NCI-H69 (cell line): ENCODE measurements around the gene CFAP61.

Source experiments
- DNase-seq: peaks from one replicate; lab custom pipeline; 2025; lab: John Stamatoyannopoulos, UW

The CFAP61 gene

GRCh38 chr20:20364593-20365479 lies 312.5 kb downstream of the CFAP61 start:
- peak; percentile 88 for DNase-seq

GRCh38 chr20:20365480-20366161 lies 313.3 kb downstream of the CFAP61 start:
- peak; percentile 77 for DNase-seq

- DNase-seq: peak; percentile 97
Measured at GRCh38 chr20:20366551-20366875, 314.2 kb downstream of the CFAP61 start.

GRCh38 chr20:20366876-20367574 lies 314.7 kb downstream of the CFAP61 start:
- no peak for DNase-seq

GRCh38 chr20:20367575-20368417 lies 315.5 kb downstream of the CFAP61 start, which contains the start of gene INSM1:
TSS of gene INSM1 (plus strand) at chr20:20368104. CDS start at chr20:20368268, 164 bp downstream.
- DNase-seq: peak; percentile 100

- DNase-seq: peak; percentile 98
Measured at GRCh38 chr20:20368418-20369249, 316.3 kb downstream of the CFAP61 start.

GRCh38 chr20:20369250-20370093 lies 317.1 kb downstream of the CFAP61 start:
- peak; percentile 90 for DNase-seq

- DNase-seq: peak; percentile 80
Measured at GRCh38 chr20:20370094-20370575, 317.8 kb downstream of the CFAP61 start.

GRCh38 chr20:20371083-20371482 lies 318.8 kb downstream of the CFAP61 start:
- peak; percentile 77 for DNase-seq

GRCh38 chr20:20371681-20372080 lies 319.3 kb downstream of the CFAP61 start:
- DNase-seq: peak; percentile 80

- DNase-seq: peak; percentile 93
Measured at GRCh38 chr20:20373091-20373571, 320.8 kb downstream of the CFAP61 start.

GRCh38 chr20:20375862-20376261 lies 323.5 kb downstream of the CFAP61 start:
- peak; percentile 98 for DNase-seq

GRCh38 chr20:20386192-20386591 lies 333.9 kb downstream of the CFAP61 start:
- no peak for DNase-seq

- no peak for DNase-seq
Measured at GRCh38 chr20:20390393-20390792, 338.1 kb downstream of the CFAP61 start.

GRCh38 chr20:20391115-20391514 lies 338.8 kb downstream of the CFAP61 start:
- DNase-seq: no peak

GRCh38 chr20:20391766-20392165 lies 339.4 kb downstream of the CFAP61 start:
- DNase-seq: no peak

GRCh38 chr20:20393207-20394120 lies 341.1 kb downstream of the CFAP61 start:
- DNase-seq: peak; percentile 62

- DNase-seq: no peak
Measured at GRCh38 chr20:20395087-20395486, 342.8 kb downstream of the CFAP61 start.
